Rectal smooth muscle tissue (tissue), 1 donor: Measurements from ENCODE around the gene CCS.

ENCODE experiments used
- H3K27ac ChIP-seq: one replicate; pipeline ENCODE4 v1.7.0; 2013; ENCODE audit warnings: low read depth, low read length, inconsistent platforms
- H3K27me3 ChIP-seq: one replicate; pipeline ENCODE4 v1.7.0; 2013; ENCODE audit warnings: low read length; ENCODE audit not compliant: control insufficient read depth, insufficient read depth
- H3K36me3 ChIP-seq: one replicate; pipeline ENCODE4 v1.7.0; 2013; ENCODE audit warnings: low read length; ENCODE audit not compliant: control insufficient read depth, insufficient read depth
- H3K4me1 ChIP-seq: one replicate; pipeline ENCODE4 v1.7.0; 2013; ENCODE audit warnings: low read length; ENCODE audit not compliant: control insufficient read depth, insufficient read depth
- H3K4me3 ChIP-seq: one replicate; pipeline ENCODE4 v1.7.0; 2013; ENCODE audit warnings: low read length
- H3K9ac ChIP-seq: one replicate; pipeline ENCODE4 v1.7.0; 2013; ENCODE audit warnings: low read length

The CCS gene

DNA sequence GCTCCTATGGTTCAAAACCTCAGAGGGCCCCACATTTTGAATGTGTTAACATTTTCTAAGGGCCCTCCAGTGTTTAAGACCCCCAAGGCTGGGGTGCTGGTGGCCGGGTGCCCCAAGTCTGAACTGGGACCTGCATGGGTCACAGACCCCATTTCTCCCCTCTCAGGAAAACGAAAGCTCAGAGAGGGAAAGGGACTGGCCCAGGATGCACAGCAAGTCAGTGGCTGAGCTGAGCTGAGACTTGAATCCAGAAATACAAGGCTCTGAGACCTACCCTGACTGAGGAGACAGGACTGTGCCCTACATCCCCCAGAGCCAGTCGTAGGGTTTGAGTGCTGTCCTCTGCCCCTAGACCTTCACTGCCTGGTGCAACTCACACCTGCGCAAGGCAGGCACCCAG is 42.1 kb upstream of the CCS start:
- H3K9ac ChIP-seq, result no peak overlapping the region

DNA sequence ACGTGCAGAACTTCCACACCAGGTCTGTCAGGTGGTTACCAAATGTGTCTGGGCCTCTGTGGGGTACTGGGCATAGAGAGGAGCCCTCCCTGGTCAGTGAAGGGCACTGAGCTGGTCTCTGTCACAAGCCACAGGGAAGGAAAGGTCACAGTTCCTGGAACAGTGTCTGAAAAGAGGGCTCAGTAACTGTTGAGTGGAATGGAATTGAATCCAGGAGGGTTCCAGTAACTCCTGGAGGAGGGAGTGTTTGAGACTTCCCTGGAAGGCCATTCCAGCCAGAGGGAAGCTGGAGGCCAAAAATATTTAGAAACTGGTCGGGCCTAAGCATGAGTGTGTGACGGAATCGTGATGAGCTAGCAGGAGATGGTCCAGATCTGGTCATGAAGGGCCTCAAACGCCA is 38.4 kb upstream of the CCS start:
- Histone ChIP-seq H3K4me1 (peaks cover 5% of the 10 kb centered on the region), H3K27ac (no peak overlapping the region), H3K36me3 (no peaks in the 10 kb centered on the region), H3K4me3 (no peak overlapping the region), H3K27me3 (no peaks in the 10 kb centered on the region), H3K9ac (no peak overlapping the region)

More for the DNA sequence above, 42.1 kb upstream of the CCS start:
- H3K27me3 ChIP-seq, result no peaks in the 10 kb centered on the region
- H3K4me1 ChIP-seq, result peaks cover 3% of the 10 kb centered on the region
- no peaks in the 10 kb centered on the region for H3K36me3 ChIP-seq
- H3K27ac ChIP-seq, result no peak overlapping the region
- no peak overlapping the region for H3K4me3 ChIP-seq

DNA sequence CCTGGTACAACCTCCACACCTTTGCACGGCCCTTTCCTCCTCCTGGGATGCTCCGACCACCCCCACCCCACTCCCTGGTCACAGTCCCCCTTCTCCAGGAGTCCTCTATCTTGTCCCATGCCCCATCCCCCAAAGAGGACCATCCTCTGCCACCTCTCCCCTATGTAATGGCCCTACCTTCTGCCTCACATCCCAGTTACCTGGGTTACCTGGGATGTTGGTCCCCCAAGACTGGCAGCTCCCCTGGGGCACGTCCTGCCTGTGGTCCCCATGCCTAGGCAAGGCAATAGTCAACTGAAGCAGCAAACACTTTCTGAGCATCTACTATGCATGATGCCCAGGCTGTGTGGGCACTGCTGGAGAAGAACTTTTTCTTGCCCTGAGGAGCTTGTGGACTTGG is 37.6 kb upstream of the CCS start:
- no peaks in the 10 kb centered on the region for H3K27me3 ChIP-seq
- H3K4me3 ChIP-seq, result no peak overlapping the region

DNA sequence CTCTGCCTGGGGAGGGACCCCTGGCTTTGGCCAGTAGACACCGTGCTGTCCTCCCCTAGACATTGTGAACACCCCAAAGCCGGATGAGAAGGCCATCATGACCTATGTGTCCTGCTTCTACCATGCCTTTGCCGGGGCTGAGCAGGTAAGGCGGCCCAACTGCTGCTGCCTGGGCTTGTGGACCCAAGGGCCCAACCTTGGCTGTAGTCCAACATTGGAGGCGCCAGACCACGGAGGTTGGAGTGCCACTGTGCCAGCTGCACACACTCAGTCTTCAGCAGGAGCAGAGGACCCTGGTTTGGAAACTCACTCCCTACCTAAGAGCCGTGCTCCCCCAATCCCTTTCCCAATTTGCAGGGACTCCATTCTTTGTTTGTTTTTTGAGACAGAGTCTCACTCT is 36.9 kb upstream of the CCS start:
- Histone ChIP-seq H3K9ac (no peak overlapping the region), H3K27me3 (no peaks in the 10 kb centered on the region), H3K4me3 (no peak overlapping the region), H3K27ac (no peak overlapping the region), H3K4me1 (peaks cover 5% of the 10 kb centered on the region), H3K36me3 (no peaks in the 10 kb centered on the region)

More for the DNA sequence above, 37.6 kb upstream of the CCS start:
- Histone ChIP-seq H3K36me3 (no peaks in the 10 kb centered on the region), H3K9ac (no peak overlapping the region), H3K4me1 (peaks cover 5% of the 10 kb centered on the region), H3K27ac (no peak overlapping the region)

DNA sequence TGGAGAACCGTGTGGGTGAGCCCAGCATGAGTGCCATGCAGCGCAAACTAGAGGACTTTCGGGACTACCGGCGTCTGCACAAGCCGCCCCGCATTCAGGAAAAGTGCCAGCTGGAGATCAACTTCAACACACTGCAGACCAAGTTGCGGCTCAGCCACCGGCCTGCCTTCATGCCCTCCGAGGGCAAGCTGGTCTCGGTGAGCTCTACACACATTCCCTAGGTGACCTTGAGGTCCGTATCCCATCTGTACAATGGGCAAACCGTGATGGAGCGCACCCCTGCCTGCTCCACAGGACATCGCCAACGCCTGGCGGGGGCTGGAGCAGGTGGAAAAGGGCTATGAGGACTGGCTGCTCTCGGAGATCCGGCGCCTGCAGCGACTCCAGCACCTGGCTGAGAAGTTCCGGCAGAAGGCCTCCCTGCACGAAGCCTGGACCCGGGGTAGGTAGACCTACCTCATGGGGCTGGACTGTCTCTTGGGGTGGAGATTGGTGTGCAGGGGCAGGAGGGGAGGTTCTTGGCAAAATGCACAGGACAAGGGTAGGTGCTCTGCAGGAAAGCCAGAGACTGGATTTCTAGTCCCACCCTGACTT is 35.2 kb upstream of the CCS start:
- H3K36me3 ChIP-seq, result no peaks in the 10 kb centered on the region
- no peak overlapping the region for H3K4me3 ChIP-seq
- no peak overlapping the region for H3K27ac ChIP-seq

DNA sequence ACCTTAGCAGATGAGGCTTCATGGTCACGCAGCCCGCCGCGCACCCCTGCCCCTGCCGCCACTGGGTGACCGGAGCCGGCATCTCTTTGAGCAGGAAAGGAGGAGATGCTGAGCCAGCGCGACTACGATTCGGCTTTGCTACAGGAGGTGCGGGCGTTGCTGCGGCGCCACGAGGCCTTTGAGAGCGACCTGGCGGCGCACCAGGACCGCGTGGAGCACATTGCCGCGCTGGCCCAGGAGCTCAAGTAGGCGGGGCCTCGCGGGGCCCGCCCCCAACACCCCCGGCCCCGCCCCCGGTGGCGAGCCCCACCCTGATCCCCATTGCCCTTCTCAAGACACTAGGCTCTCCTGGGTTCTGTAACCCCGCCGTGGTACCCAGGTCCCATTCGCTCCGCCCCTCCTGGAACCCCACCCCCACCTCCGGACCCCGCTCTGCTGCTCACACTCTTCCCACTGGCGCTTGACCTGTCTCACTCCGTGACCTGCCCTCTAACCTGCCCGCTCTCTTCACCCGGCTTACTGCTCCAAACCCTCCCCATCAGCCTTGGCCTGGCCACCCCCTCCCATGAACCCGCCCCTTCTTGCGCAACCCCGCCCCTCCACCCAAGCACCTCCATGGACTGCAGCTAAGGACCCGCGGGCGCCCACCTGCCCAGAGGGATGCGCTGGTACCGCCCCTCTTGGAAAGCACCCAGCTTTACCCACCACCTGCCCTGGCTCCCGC is 33.7 kb upstream of the CCS start:
- peaks cover 5% of the 10 kb centered on the region for H3K4me1 ChIP-seq
- H3K36me3 ChIP-seq, result peaks cover 2% of the 10 kb centered on the region
- no peak overlapping the region for H3K9ac ChIP-seq
- no peak overlapping the region for H3K27ac ChIP-seq
- no peaks in the 10 kb centered on the region for H3K27me3 ChIP-seq
- H3K4me3 ChIP-seq, result no peak overlapping the region

More for the DNA sequence above, 35.2 kb upstream of the CCS start:
- peaks cover 5% of the 10 kb centered on the region for H3K4me1 ChIP-seq
- no peaks in the 10 kb centered on the region for H3K27me3 ChIP-seq
- no peak overlapping the region for H3K9ac ChIP-seq

DNA sequence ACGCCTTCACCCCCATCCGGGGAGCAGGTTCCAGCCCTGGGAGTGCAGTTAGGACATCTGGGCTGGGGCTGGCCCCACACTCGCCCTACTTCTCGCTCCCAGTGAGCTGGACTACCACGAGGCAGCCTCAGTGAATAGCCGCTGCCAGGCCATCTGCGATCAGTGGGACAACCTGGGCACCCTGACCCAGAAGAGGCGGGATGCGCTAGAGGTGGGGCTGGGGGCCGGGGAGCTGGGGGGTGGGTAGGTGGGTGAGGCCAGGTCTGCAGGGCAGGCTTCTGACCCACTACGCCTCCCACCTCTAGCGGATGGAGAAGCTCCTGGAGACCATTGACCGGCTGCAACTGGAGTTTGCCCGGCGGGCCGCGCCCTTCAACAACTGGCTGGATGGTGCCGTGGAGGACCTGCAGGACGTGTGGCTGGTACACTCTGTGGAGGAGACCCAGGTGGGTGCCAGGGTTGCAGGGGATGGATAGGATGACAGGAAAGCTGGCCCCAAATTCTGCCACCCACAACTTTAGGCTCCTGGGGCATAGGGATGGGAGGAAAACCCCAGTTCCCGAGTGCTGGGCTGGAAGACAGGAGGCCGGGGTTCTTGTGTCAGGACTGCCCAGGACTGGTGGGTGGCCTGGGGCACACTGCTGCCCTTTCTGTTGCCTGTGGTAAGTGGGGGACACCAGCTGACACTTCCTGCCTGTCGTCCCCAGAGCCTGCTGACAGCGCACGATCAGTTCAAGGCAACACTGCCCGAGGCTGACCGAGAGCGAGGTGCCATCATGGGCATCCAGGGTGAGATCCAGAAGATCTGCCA is 32.9 kb upstream of the CCS start:
- Histone ChIP-seq H3K27me3 (no peaks in the 10 kb centered on the region), H3K9ac (no peak overlapping the region), H3K36me3 (peaks cover 2% of the 10 kb centered on the region), H3K27ac (no peak overlapping the region), H3K4me3 (no peak overlapping the region), H3K4me1 (peaks cover 5% of the 10 kb centered on the region)

DNA sequence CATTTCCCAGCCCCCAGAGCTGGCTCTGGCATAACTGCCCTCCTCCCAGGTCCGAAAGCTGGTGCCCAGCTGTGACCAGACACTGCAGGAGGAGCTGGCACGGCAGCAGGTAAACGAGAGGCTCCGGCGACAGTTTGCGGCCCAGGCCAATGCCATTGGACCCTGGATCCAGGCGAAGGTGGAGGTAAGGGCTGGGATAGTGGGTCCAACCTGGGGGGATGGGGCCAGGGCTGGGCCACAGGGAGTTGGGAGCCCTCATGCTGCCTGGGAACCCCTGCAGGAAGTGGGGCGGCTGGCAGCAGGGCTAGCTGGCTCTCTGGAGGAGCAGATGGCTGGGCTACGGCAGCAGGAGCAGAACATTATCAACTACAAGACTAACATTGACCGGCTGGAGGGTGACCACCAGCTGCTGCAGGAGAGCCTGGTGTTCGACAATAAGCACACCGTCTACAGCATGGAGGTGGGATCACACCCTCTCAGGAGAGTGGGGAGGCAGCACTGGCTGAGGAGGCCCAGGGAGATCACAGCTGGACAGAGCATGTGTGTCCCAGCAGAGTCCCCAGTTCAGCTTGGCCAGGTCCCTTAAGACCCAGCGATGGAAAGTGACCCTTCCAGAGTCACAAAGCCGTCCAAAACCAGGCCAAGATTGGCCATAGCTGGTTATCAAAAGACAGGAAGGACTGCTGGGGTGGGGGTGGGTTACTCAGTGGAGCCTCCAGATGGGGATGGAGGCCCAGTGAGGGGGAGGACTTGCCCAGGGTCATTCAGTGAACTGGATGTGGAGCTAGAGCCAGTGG is 31.6 kb upstream of the CCS start:
- Histone ChIP-seq H3K36me3 (peaks cover 2% of the 10 kb centered on the region), H3K9ac (no peak overlapping the region), H3K27me3 (no peaks in the 10 kb centered on the region), H3K4me3 (no peak overlapping the region), H3K27ac (no peak overlapping the region), H3K4me1 (peaks cover 5% of the 10 kb centered on the region)

DNA sequence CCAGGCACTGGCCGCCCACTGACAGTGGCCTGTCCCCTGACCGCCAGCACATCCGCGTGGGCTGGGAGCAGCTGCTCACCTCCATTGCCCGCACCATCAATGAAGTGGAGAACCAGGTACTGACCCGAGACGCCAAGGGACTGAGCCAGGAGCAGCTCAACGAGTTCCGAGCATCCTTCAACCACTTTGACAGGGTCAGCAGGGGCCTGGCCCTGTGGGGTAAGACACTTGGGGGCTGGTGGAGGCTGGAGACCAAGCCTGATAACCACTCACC is 31.1 kb upstream of the CCS start:
- Histone ChIP-seq H3K27ac (no peak overlapping the region), H3K27me3 (no peaks in the 10 kb centered on the region), H3K4me3 (no peak overlapping the region), H3K9ac (no peak overlapping the region), H3K36me3 (peaks cover 2% of the 10 kb centered on the region), H3K4me1 (peaks cover 5% of the 10 kb centered on the region)

DNA sequence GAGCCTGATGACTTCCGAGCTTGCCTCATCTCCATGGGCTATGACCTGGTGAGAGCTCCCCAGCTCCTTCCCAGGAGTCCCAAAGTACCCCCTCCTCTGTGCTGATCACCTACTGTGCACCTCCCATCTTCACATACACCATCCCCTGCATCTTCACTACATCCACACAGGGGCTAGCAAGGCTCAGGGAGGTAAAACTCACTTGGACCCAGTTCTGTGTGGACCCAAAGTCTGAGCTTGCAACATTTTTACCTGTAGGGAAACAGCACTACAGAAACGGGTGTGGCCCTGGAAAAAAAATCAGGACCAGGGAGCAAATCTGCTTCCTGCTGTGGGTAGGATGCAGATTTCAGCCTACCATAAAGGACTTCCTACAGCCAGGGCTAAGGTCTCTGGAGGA is 30.7 kb upstream of the CCS start:
- Histone ChIP-seq H3K9ac (no peak overlapping the region), H3K27me3 (no peaks in the 10 kb centered on the region), H3K36me3 (peaks cover 2% of the 10 kb centered on the region), H3K27ac (no peak overlapping the region), H3K4me3 (no peak overlapping the region), H3K4me1 (peaks cover 5% of the 10 kb centered on the region)

DNA sequence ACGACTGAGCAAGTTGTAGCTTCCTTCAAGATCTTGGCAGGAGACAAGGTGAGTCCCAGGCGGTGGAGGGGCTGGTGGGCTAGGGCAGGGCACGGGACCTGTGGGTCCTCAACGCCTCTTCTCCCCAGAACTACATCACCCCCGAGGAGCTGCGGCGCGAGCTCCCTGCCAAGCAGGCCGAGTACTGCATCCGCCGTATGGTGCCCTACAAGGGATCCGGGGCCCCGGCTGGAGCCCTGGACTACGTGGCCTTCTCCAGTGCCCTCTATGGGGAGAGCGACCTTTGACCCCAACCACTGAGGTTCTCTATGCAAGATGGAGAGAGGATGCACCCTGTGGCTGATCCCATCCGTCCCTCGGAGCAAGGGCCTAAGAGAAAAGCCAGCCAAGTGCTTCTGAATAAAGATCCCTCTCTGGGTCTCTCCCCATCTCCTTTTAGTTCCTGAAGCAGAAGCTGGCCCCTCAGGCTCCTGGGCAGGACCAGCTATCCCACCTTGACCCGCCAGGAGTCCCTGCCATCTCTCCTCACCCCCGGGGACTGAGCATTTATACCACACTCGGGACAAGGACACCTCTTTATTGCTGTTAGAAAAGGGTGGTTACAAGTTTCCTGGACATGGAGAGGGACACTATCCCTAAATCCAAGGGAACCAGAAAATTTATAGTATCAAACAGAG is 29.9 kb upstream of the CCS start:
- Histone ChIP-seq H3K4me3 (no peak overlapping the region), H3K27me3 (no peaks in the 10 kb centered on the region), H3K4me1 (peaks cover 5% of the 10 kb centered on the region), H3K27ac (no peak overlapping the region), H3K36me3 (peaks cover 2% of the 10 kb centered on the region), H3K9ac (no peak overlapping the region)

DNA sequence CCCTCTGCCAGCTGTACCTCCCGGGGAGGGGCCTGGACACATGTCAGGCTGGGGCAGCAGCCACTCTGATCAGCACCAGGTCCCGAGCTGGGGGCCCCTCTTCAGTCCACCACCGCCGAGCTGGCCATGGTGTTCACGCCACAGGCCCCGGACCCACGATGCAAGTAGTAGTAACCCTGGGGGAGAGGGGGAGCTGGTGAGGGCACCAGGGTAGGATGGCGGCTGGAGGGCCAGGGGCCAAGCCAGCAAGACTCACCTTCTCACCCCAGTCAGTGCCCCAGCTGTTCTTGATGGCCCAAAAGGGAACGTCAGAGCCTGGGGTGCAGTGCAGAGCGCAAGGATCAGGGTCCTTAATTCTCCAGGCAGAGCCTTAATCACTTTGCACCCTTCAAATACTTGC is 29.2 kb upstream of the CCS start:
- peaks cover 3% of the 10 kb centered on the region for H3K4me1 ChIP-seq
- H3K27ac ChIP-seq, result no peak overlapping the region
- no peaks in the 10 kb centered on the region for H3K27me3 ChIP-seq
- H3K36me3 ChIP-seq, result peaks cover 2% of the 10 kb centered on the region
- no peak overlapping the region for H3K9ac ChIP-seq
- H3K4me3 ChIP-seq, result no peak overlapping the region
